ENCODE results near the gene SLC22A9.

Gene SLC22A9

GRCh38 chr11:63445118-63445517 is 75.5 kb downstream of the SLC22A9 start:
- DNase-seq (ENCODE audit: low spot score): no peak

DNA sequence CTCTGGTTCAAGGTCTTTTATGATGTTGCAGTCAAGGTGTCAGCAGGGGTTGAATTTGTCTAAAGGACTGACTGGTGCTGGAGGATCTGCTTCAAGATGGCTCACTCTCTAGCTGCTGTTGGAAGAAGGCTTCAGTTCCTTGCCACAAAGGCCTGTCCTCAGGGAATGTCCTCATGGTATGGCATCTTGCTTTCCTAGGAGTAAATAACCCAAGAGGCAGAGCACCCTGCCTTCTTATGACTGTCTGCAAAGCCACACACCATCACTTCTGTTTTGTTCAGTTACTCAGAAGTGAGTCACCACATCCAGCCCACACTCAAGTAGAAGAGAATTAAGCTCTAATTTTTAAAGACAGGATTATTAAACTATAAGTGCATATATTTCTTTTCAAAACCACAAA is 76.1 kb downstream of the SLC22A9 start:
- DNase-seq (ENCODE audit: low spot score): peak; percentile 50

- DNase-seq (ENCODE audit: low spot score): no peak
These were observed 79.1 kb downstream of the SLC22A9 start for GRCh38 chr11:63448646-63449045.

- no peak for DNase-seq (ENCODE audit: low spot score)
These were observed 90.0 kb downstream of the SLC22A9 start for GRCh38 chr11:63459586-63459985.
